ENCODE results near the gene SLC36A3.
A peak's percentile ranks its signal among the peaks of the same experiment; 100 is the strongest.

The SLC36A3 gene

DNA sequence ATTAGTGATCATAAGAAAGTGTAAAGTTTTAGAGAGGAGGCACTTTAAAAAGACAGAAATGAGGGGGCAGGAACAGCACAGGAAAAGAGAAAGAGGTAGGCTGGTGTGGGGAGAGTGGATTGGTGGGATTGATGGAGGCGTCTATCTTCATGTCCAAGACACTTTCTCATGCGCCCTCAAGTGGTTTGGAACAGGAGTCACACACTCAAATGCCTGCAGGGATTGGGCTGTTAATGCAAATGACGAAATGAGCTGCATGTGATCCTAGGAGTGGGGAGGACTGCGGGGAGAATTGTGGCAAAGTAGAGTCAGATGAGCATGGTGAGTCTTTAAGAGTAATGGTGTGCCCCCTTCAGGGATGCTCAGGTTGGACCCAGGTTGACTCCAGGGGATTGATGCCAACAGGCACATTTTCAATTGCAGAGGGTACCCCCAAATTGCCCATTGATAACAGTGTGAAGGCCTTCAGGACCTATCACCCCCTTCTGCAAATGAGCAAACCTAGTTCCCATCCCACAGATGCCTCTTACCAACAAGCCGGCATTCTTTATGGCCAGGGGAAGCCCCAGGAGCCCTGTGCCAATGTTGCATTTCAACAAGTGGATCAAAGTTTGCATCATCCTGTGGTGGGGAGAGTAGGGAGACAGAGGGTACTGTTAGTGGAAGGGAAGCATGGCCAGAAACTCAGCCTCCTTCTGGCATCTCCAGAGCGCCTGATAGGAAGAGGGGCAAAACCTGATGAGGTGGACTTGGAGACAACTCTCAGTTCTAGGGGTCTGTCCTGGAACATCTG lies 5.3 kb downstream of the SLC36A3 start:
- peak; percentile 81 to 87 for DNase-seq

- DNase-seq: no peak
Measured at GRCh38 chr5:151296974-151297373, 6.6 kb downstream of the SLC36A3 start.

- no peak for DNase-seq
Measured at GRCh38 chr5:151296478-151296830, 7.1 kb downstream of the SLC36A3 start.

DNA sequence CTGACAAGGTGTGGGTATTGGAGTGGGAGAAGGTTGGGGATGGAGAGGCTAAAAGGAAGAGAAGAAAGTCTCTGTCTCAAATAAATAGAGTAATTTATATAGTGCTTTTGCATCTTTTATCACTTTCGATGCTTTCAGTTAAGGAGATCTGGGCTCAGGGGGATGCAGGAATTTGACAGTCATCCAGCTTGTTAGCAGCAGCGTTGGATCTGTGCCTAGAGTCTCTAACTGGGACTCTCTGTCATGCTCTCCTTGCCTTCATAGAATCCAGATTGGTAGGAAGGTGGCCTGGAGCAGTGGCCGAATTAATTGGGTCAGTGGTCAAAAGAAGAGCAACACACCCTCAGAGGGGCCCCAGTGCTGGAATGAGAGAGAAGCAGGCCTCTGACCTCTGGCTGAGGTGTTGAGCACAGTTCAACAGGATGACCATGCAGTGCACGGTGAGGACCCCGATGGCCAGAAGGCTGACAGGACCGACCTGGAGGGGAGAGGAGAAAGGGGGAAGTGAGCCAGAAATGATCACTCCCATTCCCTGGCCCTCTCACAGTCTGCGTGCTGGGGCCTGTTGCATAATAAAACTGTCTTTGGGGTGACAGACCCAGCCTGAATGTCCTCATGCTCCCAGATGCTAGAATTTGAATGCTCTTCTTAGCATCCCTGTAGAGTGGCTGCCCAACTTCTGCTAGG lies 7.6 kb downstream of the SLC36A3 start:
- DNase-seq: no peak

GRCh38 chr5:151295138-151295537 lies 8.4 kb downstream of the SLC36A3 start:
- no peak for DNase-seq

GRCh38 chr5:151293624-151294023 lies 9.9 kb downstream of the SLC36A3 start:
- no peak for DNase-seq

GRCh38 chr5:151288180-151288579 lies 15.4 kb downstream of the SLC36A3 start:
- no peak for DNase-seq

- no peak for DNase-seq
Measured at GRCh38 chr5:151286246-151286645, 17.3 kb downstream of the SLC36A3 start.

GRCh38 chr5:151285683-151286082 lies 17.9 kb downstream of the SLC36A3 start:
- no peak for DNase-seq

DNA sequence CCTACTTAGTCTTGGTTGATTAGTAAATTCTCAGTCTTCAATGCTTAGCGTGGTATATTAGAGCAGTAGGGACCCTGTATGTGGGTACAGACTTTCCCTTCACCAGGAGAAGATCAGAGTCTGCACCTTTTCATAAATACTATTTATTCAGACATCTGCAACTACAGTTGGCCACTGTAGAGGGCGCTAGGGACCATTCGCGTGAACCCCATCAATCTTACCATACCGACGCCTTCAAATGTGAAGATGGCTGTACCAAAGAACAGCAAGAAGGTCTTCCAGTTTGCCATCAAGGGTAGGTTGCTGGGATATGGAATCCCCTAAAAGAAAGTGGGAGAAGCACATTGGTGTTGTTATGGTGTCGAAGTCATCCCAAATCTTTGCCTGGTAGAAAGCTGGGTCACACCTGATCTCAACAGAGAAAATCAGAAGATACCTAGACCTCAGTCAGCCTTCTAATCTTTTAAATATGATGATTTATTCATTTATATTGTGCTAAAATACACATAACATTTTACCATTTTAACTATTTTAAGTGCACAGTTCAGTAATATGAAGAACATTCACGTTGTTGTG lies 19.1 kb downstream of the SLC36A3 start:
- DNase-seq: peak in 1 of 2 donors; percentile 23

DNA sequence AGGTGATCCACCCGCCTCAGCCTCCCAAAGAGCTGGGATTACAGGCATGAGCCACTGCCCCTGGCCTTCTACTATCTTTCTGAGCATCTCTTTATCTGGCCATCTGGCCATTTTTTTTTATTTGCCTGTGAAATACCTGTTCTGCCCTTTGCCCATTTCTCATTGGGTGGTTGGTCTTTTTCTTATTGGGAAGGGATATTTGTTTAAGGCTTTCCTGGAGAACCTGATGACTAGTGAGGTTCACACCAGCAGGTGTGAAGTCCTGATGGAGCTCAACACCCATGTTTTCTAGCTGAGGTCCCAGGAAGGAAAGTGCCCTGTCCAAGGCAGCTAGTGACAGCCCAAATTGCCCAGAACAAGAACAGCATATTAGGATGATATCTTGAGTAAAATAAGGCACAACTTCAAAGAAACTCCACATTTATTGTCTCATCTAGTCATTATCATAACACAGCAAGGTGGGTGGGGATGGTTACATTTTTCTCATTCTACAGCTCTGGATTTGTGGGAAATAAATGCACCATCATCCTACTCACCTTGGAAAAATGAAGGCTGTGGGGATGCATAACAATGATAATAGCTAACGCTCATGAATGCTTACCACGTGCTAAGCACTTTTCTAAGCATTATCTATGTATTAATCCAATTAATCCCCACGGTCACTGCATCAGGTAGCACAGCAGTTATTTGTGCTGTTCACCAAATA lies 20.3 kb downstream of the SLC36A3 start:
- DNase-seq: no peak

DNA sequence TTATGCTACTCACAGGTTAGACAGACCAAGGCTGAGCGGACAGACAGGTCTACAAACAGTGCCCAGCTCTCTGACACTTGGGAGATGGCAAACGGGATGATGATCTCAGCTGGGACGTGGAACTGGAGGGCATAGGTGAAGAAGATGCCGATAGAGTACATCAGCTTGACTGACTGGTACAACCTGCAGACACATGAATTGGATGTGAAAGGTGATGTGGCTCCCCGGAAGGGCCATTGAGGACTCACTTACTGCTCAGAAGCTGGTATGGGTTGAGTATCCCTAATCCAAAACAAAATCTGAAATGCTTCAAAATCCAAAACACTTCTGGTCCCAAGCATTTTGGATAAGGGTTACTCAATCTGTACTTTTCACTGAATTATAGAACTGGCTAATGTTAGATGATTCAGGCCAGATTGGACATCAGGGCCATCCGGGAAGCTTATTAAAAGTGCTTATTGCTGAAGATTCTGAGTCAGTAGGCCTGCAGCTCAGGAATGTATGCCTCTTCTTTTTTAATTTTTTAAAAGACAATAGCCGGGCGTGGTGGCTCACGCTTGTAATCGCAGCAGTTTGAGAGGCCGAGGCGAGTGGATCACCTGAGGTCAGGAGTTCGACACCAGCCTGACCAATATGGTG lies 22.4 kb downstream of the SLC36A3 start:
- no peak for DNase-seq

DNA sequence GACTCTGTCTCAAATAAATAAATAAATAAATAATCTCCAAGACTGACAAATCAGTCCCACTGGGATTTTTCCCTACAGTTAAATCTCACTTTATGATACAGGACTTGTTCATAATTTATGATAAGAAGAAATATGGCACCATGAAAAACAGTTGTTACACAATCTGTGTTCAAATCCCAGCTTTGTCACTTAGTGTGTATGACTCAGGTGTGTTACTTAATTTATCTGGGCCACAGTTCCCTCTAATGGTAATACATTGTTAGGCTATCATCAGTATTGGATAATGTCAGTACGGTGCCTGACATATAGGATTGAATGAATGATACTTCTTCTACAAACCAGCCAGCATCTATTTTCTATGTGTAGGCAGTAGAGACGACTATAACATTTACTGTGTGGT lies 23.1 kb downstream of the SLC36A3 start:
- DNase-seq: no peak

DNA sequence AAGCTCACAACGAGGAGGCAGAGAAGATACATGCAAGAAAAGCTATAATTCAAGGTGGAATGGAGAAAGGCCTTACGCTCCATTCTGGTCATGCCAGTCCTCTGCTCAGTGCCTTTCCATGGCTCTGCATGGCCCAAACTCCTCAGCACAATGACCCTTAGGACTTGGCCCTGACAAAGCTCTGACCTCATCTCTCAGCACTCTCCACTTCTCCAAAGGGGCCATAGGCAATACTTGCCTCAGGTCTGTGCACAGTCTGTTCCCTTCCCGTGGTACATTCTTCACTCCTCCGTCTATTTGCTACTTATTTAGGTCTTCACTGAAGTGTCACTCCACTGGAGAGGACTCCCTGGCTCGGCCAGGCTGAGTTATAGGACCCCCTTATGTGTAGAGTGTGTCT lies 24.7 kb downstream of the SLC36A3 start:
- DNase-seq: no peak

DNA sequence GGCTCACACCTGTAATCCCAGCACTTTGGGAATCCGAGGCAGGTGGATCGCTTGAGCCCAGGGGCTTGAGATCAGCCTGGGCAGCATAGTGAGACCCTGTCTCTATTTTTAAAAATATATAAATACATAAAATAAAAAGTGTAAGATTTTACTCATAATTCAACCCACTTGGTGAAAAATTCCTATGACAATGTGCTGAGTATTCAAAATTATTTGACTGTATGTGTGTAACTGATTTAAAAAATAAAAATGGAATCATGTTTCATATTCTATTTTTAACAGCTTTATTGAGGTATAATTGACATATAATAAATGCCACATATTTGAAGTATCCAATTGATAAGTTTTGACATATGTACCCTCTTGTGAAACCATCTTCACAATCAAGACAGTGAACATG lies 27.8 kb downstream of the SLC36A3 start:
- no peak for DNase-seq

DNA sequence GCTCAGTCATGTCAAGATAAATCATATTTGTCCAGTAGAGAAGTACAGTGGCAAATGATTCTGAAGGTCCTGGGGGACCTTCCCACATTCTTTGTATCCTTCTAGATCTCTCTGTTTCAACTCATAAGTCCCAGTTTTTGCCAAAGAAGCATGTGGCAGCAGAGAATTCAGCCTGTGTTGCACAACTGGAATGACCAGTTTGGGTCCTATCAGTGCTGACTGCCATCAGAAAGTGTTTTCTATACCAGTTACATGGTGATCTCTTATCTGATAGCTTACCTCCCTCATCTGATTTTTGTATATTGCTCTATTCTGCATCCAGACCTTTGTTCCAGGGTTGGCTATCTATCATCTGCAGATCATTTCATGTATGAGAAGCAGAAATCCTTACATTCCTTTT lies 28.9 kb downstream of the SLC36A3 start:
- no peak for DNase-seq

GRCh38 chr5:151271336-151271735 lies 32.2 kb downstream of the SLC36A3 start:
- DNase-seq: peak; percentile 51 to 56

GRCh38 chr5:151270599-151270998 lies 33.0 kb downstream of the SLC36A3 start:
- DNase-seq: peak; percentile 91 to 97

DNA sequence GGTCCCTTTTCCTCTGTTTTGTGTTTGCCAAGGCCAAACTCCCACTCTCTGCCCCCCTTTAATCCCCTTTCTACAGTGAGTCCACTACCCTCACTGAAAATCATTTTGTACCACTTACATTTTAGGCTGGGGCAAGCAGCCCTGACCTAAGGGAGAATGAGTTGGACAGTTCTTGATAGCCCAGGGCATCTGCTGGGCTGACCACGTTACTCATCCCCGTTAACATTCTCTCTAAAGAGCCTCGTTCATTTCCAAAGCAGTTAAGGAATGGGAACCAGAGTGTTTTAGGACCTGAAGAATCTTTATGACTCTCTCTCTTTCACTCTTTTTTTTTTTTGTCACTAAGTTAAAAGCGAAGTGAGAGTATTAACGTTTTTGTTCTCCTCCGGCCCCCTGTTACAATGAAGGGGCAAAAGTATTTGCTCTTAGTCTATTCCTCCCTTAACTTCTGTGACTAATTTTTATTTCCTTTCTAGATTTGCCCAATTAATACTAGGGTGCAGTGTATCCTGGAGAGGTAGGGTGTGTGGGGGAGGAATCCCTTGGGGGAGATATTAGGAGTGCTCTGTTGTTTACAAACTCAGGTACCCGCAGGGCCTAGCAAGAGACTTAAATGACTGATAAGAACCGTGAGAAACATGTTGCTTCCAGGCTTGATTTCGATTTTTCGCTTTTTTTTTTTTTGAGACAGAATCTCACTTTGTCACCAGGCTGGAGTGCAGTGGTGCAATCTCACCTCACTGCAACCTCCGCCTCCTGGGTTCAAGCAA lies 35.9 kb downstream of the SLC36A3 start:
- no peak for DNase-seq

- peak; percentile 83 to 85 for DNase-seq
Measured at GRCh38 chr5:151264113-151264512, 39.5 kb downstream of the SLC36A3 start.

- no peak for DNase-seq
Measured at GRCh38 chr5:151262532-151262931, 41.0 kb downstream of the SLC36A3 start.

- DNase-seq: no peak
Measured at GRCh38 chr5:151259931-151260330, 43.6 kb downstream of the SLC36A3 start.
